Thyroid gland (tissue), 4 donors: ENCODE results near the gene UNC119. TPM values are rescaled to one million over a fixed set of nuclear protein-coding genes. Genes with fewer than 3 reads are reported as not detected.

Experiments
- total RNA-seq, 4 donors: library from RNA; depleted of rRNA; stranded (reverse); fragments of >200 nt; gene quantifications; one replicate each; pipeline ENCODE4 v1.2.3, GENCODE V29; 2016

The UNC119 gene
- total RNA-seq, 4 donors from 2014 or later: 29.8 to 43.9 (median 36.0) TPM

Other genes with a start within 250 kb of the UNC119 start
- gene TMEM97, start 233.4 kb downstream of the UNC119 start, total RNA-seq: 1 to 10 TPM; 3.1 to 5.2 (median 4.5) TPM
- gene IFT20, start 217.2 kb downstream of the UNC119 start, total RNA-seq: 10 to 100 TPM; 38.5 to 78.0 (median 63.6) TPM
- 10 to 100 TPM; 28.4 to 36.9 (median 35.8) TPM for gene TNFAIP1, start 216.9 kb downstream of the UNC119 start, total RNA-seq
- 100 to 1,000 TPM in 2 of 4 donors, 10 to 100 TPM in 2; 55.4 to 102 (median 91.7) TPM for gene POLDIP2, start 195.1 kb downstream of the UNC119 start, total RNA-seq
- not detected for gene SEBOX, start 187.4 kb downstream of the UNC119 start, total RNA-seq
- under 1 TPM in 2 of 4 donors, not detected in 2; 0.33 to 0.39 TPM for gene VTN, start 182.3 kb downstream of the UNC119 start, total RNA-seq
- 10 to 100 TPM; 10.3 to 20.2 (median 16.3) TPM for gene SARM1, start 180.9 kb downstream of the UNC119 start, total RNA-seq
- 10 to 100 TPM; 10.8 to 15.6 (median 13.4) TPM for gene SLC46A1, start 146.4 kb downstream of the UNC119 start, total RNA-seq
- not detected for gene SLC13A2, start 79.0 kb downstream of the UNC119 start, total RNA-seq
- under 1 TPM in 1 of 4 donors, not detected in 3; 0.34 TPM for gene FOXN1, start 46.3 kb downstream of the UNC119 start, total RNA-seq
- gene PIGS, start 18.9 kb upstream of the UNC119 start, total RNA-seq: 100 to 1,000 TPM in 1 of 4 donors, 10 to 100 TPM in 3; 37.2 to 111 (median 74.7) TPM
- 10 to 100 TPM in 1 of 4 donors, 1 to 10 TPM in 3; 6.0 to 13.1 (median 8.7) TPM for gene ALDOC, start 24.3 kb upstream of the UNC119 start, total RNA-seq
- 10 to 100 TPM in 2 of 4 donors, 1 to 10 TPM in 2; 4.4 to 27.0 (median 9.9) TPM for gene SPAG5, start 46.4 kb upstream of the UNC119 start, total RNA-seq
- gene RSKR, start 61.6 kb upstream of the UNC119 start, total RNA-seq: 10 to 100 TPM in 1 of 4 donors, 1 to 10 TPM in 3; 4.2 to 13.1 (median 9.5) TPM
- 100 to 1,000 TPM in 3 of 4 donors, 10 to 100 TPM in 1; 96.5 to 153 (median 129) TPM for gene BLTP2, start 92.5 kb upstream of the UNC119 start, total RNA-seq
- 10 to 100 TPM; 28.9 to 74.6 (median 48.6) TPM for gene SDF2, start 109.3 kb upstream of the UNC119 start, total RNA-seq
- 100 to 1,000 TPM in 1 of 4 donors, 10 to 100 TPM in 3; 49.2 to 117 (median 61.6) TPM for gene SUPT6H, start 109.6 kb upstream of the UNC119 start, total RNA-seq
- 1 to 10 TPM in 2 of 4 donors, under 1 TPM in 1, not detected in 1; 0.46 to 4.3 (median 1.1) TPM for gene PROCA1, start 159.3 kb upstream of the UNC119 start, total RNA-seq
- gene RAB34, start 165.2 kb upstream of the UNC119 start, total RNA-seq: 100 to 1,000 TPM; 136 to 186 (median 159) TPM
- 100 to 1,000 TPM; 181 to 750 (median 443) TPM for gene RPL23A, start 167.4 kb upstream of the UNC119 start, total RNA-seq
- 10 to 100 TPM in 1 of 4 donors, 1 to 10 TPM in 3; 1.6 to 21.4 (median 5.1) TPM for gene TLCD1, start 173.6 kb upstream of the UNC119 start, total RNA-seq
- 10 to 100 TPM in 1 of 4 donors, 1 to 10 TPM in 3; 3.9 to 14.0 (median 8.1) TPM for gene NEK8, start 176.2 kb upstream of the UNC119 start, total RNA-seq
- gene TRAF4, start 191.4 kb upstream of the UNC119 start, total RNA-seq: 10 to 100 TPM; 33.3 to 64.3 (median 44.3) TPM